HG02642 (cell line): ENCODE data around the gene PSMG2.
"Not testable (repeated sequence)": the region's sequence is repeated elsewhere in the genome, so short reads cannot be mapped to it uniquely, and the experiment has no call there.

ENCODE experiments used
- ATAC-seq: cut with Tn5 transposase; IDR thresholded peaks from one replicate; pipeline ENCODE4 v1.9.1; 2021; ENCODE audit warnings: mild to moderate bottlenecking; ENCODE audit not compliant: unreplicated experiment, poor library complexity

PSMG2 gene

GRCh38 chr18:12756619-12757239 is 53.9 kb downstream of the PSMG2 start:
- not testable (repeated sequence) for ATAC-seq

GRCh38 chr18:12758566-12758965 is 55.7 kb downstream of the PSMG2 start:
- ATAC-seq = not testable (repeated sequence)

GRCh38 chr18:12765126-12765525 is 62.3 kb downstream of the PSMG2 start:
- no peak for ATAC-seq

- ATAC-seq = no peak
Observed at GRCh38 chr18:12765586-12765985, 62.7 kb downstream of the PSMG2 start.

GRCh38 chr18:12766986-12767433 is 64.2 kb downstream of the PSMG2 start:
- no peak for ATAC-seq

- no peak for ATAC-seq
Observed at GRCh38 chr18:12767580-12768155, 64.8 kb downstream of the PSMG2 start.

GRCh38 chr18:12768625-12769024 is 65.8 kb downstream of the PSMG2 start:
- no peak for ATAC-seq

- ATAC-seq = no peak
Observed at GRCh38 chr18:12769136-12769535, 66.3 kb downstream of the PSMG2 start.

GRCh38 chr18:12769644-12770440 is 67.0 kb downstream of the PSMG2 start:
- ATAC-seq = no peak

- no peak for ATAC-seq
Observed at GRCh38 chr18:12770469-12771219, 67.8 kb downstream of the PSMG2 start.

- no peak for ATAC-seq
Observed at GRCh38 chr18:12772111-12772510, 69.3 kb downstream of the PSMG2 start.

- ATAC-seq = no peak
Observed at GRCh38 chr18:12773369-12773768, 70.5 kb downstream of the PSMG2 start.

GRCh38 chr18:12774982-12775381 is 72.1 kb downstream of the PSMG2 start:
- ATAC-seq = no peak
